Hepatocyte (in vitro differentiated cells): ENCODE results near the gene LDLRAD1. TPM values are rescaled to one million over a fixed set of nuclear protein-coding genes. Genes with fewer than 3 reads are reported as not detected.

Experiments
- DNase-seq: peaks from one replicate; pipeline ENCODE4 v3.0.0-alpha.2; 2016; ENCODE audit warnings: low spot score
- H2AFZ ChIP-seq: fragments of 200-600 bp; sonication (generic); 2 replicates; pipeline ENCODE4 v1.6.0; 2016; ENCODE audit warnings: antibody characterized with exemption, mild to moderate bottlenecking
- H3K27ac ChIP-seq: fragments of 200-600 bp; sonication (generic); 2 replicates; pipeline ENCODE4 v1.5.1; 2016; ENCODE audit warnings: mild to moderate bottlenecking
- H3K27me3 ChIP-seq: fragments of 200-600 bp; sonication (generic); 2 replicates; pipeline ENCODE4 v1.6.1; 2016
- H3K36me3 ChIP-seq: fragments of 200-600 bp; sonication (generic); replicated peaks from 2 replicates; pipeline ENCODE4 v1.5.1; 2016; ENCODE audit warnings: low read depth; ENCODE audit not compliant: insufficient read depth
- H3K4me1 ChIP-seq: fragments of 200-600 bp; sonication (generic); 2 replicates; pipeline ENCODE4 v1.5.1; 2016; ENCODE audit warnings: mild to moderate bottlenecking, moderate library complexity; ENCODE audit not compliant: insufficient read depth
- H3K4me2 ChIP-seq: fragments of 200-600 bp; sonication (generic); 2 replicates; pipeline ENCODE4 v1.6.0; 2016
- H3K4me3 ChIP-seq: fragments of 200-600 bp; sonication (generic); 2 replicates; pipeline ENCODE4 v1.5.1; 2016; ENCODE audit warnings: mild to moderate bottlenecking
- H3K79me2 ChIP-seq: fragments of 200-600 bp; sonication (generic); 2 replicates; pipeline ENCODE4 v1.6.0; 2017; ENCODE audit warnings: mild to moderate bottlenecking
- H3K9me2 ChIP-seq: fragments of 200-600 bp; sonication (generic); replicated peaks from 2 replicates; pipeline ENCODE4 v1.6.0; 2017; ENCODE audit warnings: mild to moderate bottlenecking; ENCODE audit not compliant: insufficient read depth
- H3K9me3 ChIP-seq: fragments of 200-600 bp; sonication (generic); 2 replicates; pipeline ENCODE4 v1.5.1; 2016; ENCODE audit warnings: low read depth, mild to moderate bottlenecking
- H4K20me1 ChIP-seq: fragments of 200-600 bp; sonication (generic); 2 replicates; pipeline ENCODE4 v1.6.0; 2016; ENCODE audit warnings: mild to moderate bottlenecking; ENCODE audit not compliant: insufficient read depth, poor library complexity, severe bottlenecking
- CTCF ChIP-seq: fragments of 200-600 bp; sonication (generic); IDR thresholded peaks from 2 replicates; pipeline ENCODE4 v1.5.1; 2016; ENCODE audit warnings: antibody characterized with exemption, mild to moderate bottlenecking; ENCODE audit not compliant: poor library complexity
- EZH2 ChIP-seq: fragments of 200-600 bp; sonication (generic); IDR thresholded peaks from 2 replicates; pipeline ENCODE4 v1.6.1; 2016; ENCODE audit warnings: antibody characterized with exemption, mild to moderate bottlenecking, borderline replicate concordance
- EZH2phosphoT487 ChIP-seq: fragments of 200-600 bp; sonication (generic); IDR thresholded peaks from one replicate; pipeline ENCODE4 v1.6.1; 2018; ENCODE audit warnings: antibody characterized with exemption, mild to moderate bottlenecking, low read depth, moderate library complexity; ENCODE audit not compliant: unreplicated experiment, severe bottlenecking
- WGBS: methylation state at CpG from one replicate; pipeline ENCODE4 v1.1.6; 2016; ENCODE audit warnings: low lambda C conversion rate; ENCODE audit errors: missing lambda C conversion rate; 5-methylcytosine and 5-hydroxymethylcytosine counted together
- polyA plus RNA-seq: library from polyadenylated mRNA; unstranded; fragments of >200 nt; fragmentation: Nextera tagmentation; extraction: Ambion mirVana; gene quantifications from 2 replicates; pipeline ENCODE4 v1.2.1, GENCODE V29; 2016
- total RNA-seq: library from RNA; depleted of rRNA; stranded (reverse); fragments of >200 nt; gene quantifications from 2 replicates; pipeline ENCODE4 v1.2.3, GENCODE V29; 2014

Gene LDLRAD1
- total and polyA plus RNA-seq, 2 experiments from 2014 or later, result 0.82 to 1.7 TPM

GRCh38 chr1:53992085-53992874 lies 25.7 kb downstream of the LDLRAD1 start:
- no peaks in the 10 kb centered on the region for H3K9me2 ChIP-seq
- 76% methylated on average over 4 of the region's 4 CpGs for WGBS
- H3K4me3 ChIP-seq, result no peak overlapping the region
- H3K36me3 ChIP-seq, result no peaks in the 10 kb centered on the region
- no peaks in the 10 kb centered on the region for H3K27me3 ChIP-seq
- no peaks in the 10 kb centered on the region for H4K20me1 ChIP-seq
- no peaks in the 10 kb centered on the region for H3K79me2 ChIP-seq
- DNase-seq, result peak; percentile 60
- no peak for TF ChIP-seq EZH2phosphoT487
- peak; percentile 49 for TF ChIP-seq CTCF
- TF ChIP-seq EZH2, result no peak
- H3K4me1 ChIP-seq, result no peaks in the 10 kb centered on the region
- no peak overlapping the region for H3K4me2 ChIP-seq
- no peak overlapping the region for H3K27ac ChIP-seq
- no peak overlapping the region for H2AFZ ChIP-seq
- H3K9me3 ChIP-seq, result no peaks in the 10 kb centered on the region

GRCh38 chr1:53987880-53988279 lies 30.1 kb downstream of the LDLRAD1 start:
- no peaks in the 10 kb centered on the region for H3K4me1 ChIP-seq
- no peaks in the 10 kb centered on the region for H3K79me2 ChIP-seq
- no peak for TF ChIP-seq EZH2phosphoT487
- no peak for TF ChIP-seq EZH2
- TF ChIP-seq CTCF, result no peak
- no peak overlapping the region for H3K4me3 ChIP-seq
- DNase-seq, result no peak
- no peaks in the 10 kb centered on the region for H3K9me2 ChIP-seq
- no peaks in the 10 kb centered on the region for H3K27me3 ChIP-seq
- H3K9me3 ChIP-seq, result no peaks in the 10 kb centered on the region
- H3K36me3 ChIP-seq, result no peaks in the 10 kb centered on the region
- H4K20me1 ChIP-seq, result no peaks in the 10 kb centered on the region
- no peak overlapping the region for H3K4me2 ChIP-seq
- H3K27ac ChIP-seq, result peak overlapping the region; percentile 55
- WGBS, result 69% methylated on average over 2 of the region's 2 CpGs
- H2AFZ ChIP-seq, result no peak overlapping the region

- H3K36me3 ChIP-seq, result no peaks in the 10 kb centered on the region
- H3K9me2 ChIP-seq, result no peaks in the 10 kb centered on the region
- WGBS, result 93% methylated on average over 3 of the region's 3 CpGs
- H2AFZ ChIP-seq, result no peak overlapping the region
- TF ChIP-seq CTCF, result no peak
- no peak for TF ChIP-seq EZH2
- TF ChIP-seq EZH2phosphoT487, result no peak
- no peaks in the 10 kb centered on the region for H4K20me1 ChIP-seq
- H3K9me3 ChIP-seq, result no peaks in the 10 kb centered on the region
- H3K4me2 ChIP-seq, result no peak overlapping the region
- DNase-seq, result no peak
- no peak overlapping the region for H3K27ac ChIP-seq
- peaks cover 9% of the 10 kb centered on the region for H3K4me1 ChIP-seq
- no peaks in the 10 kb centered on the region for H3K27me3 ChIP-seq
- no peaks in the 10 kb centered on the region for H3K79me2 ChIP-seq
- H3K4me3 ChIP-seq, result no peak overlapping the region
Measured at GRCh38 chr1:53986458-53986857, 31.5 kb downstream of the LDLRAD1 start.
